PC-3 (cell line): Measurements from ENCODE around the gene TNS3. TPM values are rescaled to one million over a fixed set of nuclear protein-coding genes. Genes with fewer than 3 reads are reported as not detected.

Experiments used
- ATAC-seq: fragments of 200-7000 bp; cut with Tn5 transposase; 2 replicates; pipeline ENCODE4 v1.9.1; 2020; ENCODE audit warnings: mild to moderate bottlenecking, moderate library complexity
- BruUV-seq: library from RNA; stranded (reverse); fragments of 400-500 nt; replicated peaks from 2 replicates; lab custom pipeline; 2021; lab: Mats Ljungman, UMichigan
- CTCF ChIA-PET: fragments of 300-600 bp; sonication (Branson Sonifier 250); formaldehyde crosslinking; loops from one replicate; lab custom pipeline; 2022; ENCODE audit warnings: antibody characterized with exemption; lab: Charles Lee
- POLR2A ChIA-PET: fragments of 300-600 bp; sonication (Branson Sonifier 250); formaldehyde crosslinking; loops from one replicate; lab custom pipeline; 2022; ENCODE audit warnings: antibody characterized with exemption; ENCODE audit not compliant: unreplicated experiment; lab: Charles Lee
- DNase-seq: peaks from one replicate; pipeline ENCODE4 v3.0.0-alpha.2; 2015
- H2AFZ ChIP-seq: fragments of 300-600 bp; sonication (generic); 2 replicates; pipeline ENCODE4 v1.6.0; 2016; ENCODE audit warnings: antibody characterized with exemption, low read length
- H3F3A ChIP-seq: fragments of 300-600 bp; sonication (generic); one replicate; pipeline ENCODE4 v1.6.0; 2017; ENCODE audit warnings: antibody characterized with exemption, low read length, control low read depth, mild to moderate bottlenecking; ENCODE audit not compliant: unreplicated experiment
- H3K27ac ChIP-seq: fragments of 300-600 bp; sonication (generic); 2 replicates; pipeline ENCODE4 v1.5.1; 2016; ENCODE audit warnings: mild to moderate bottlenecking, low read length
- H3K27me3 ChIP-seq: fragments of 300-600 bp; sonication (generic); 2 replicates; pipeline ENCODE4 v1.6.1; 2016; ENCODE audit warnings: low read length, mixed read lengths
- H3K36me3 ChIP-seq: fragments of 300-600 bp; sonication (generic); 2 replicates; pipeline ENCODE4 v1.6.1; 2016; ENCODE audit warnings: low read depth, mixed run types, low read length, mixed read lengths
- H3K4me1 ChIP-seq: fragments of 300-600 bp; sonication (generic); 2 replicates; pipeline ENCODE4 v1.5.1; 2016; ENCODE audit warnings: low read length; ENCODE audit not compliant: insufficient read depth
- H3K4me2 ChIP-seq: fragments of 300-600 bp; sonication (generic); 2 replicates; pipeline ENCODE4 v1.6.0; 2016; ENCODE audit warnings: low read length
- H3K4me3 ChIP-seq: fragments of 300-600 bp; sonication (generic); 2 replicates; pipeline ENCODE4 v1.5.1; 2016; ENCODE audit warnings: mild to moderate bottlenecking, low read length, mixed read lengths
- H3K79me2 ChIP-seq: fragments of 300-600 bp; sonication (generic); 2 replicates; pipeline ENCODE4 v1.6.1; 2017; ENCODE audit warnings: low read length, mixed read lengths
- H3K9ac ChIP-seq: fragments of 300-600 bp; sonication (generic); 2 replicates; pipeline ENCODE4 v1.6.0; 2016; ENCODE audit warnings: mild to moderate bottlenecking, low read length
- H3K9me2 ChIP-seq: fragments of 300-600 bp; sonication (generic); replicated peaks from 2 replicates; pipeline ENCODE4 v1.6.1; 2016; ENCODE audit warnings: mixed run types, low read length, mixed read lengths
- H3K9me3 ChIP-seq: fragments of 300-600 bp; sonication (generic); 2 replicates; pipeline ENCODE4 v1.6.1; 2016; ENCODE audit warnings: low read length, mixed read lengths
- H4K20me1 ChIP-seq: fragments of 300-600 bp; sonication (generic); 2 replicates; pipeline ENCODE4 v1.6.1; 2016; ENCODE audit warnings: low read length, mixed read lengths
- EZH2 ChIP-seq: fragments of 300-600 bp; sonication (generic); IDR thresholded peaks from one replicate; pipeline ENCODE4 v1.6.1; 2017; ENCODE audit warnings: antibody characterized with exemption, mild to moderate bottlenecking, low read length; ENCODE audit not compliant: unreplicated experiment
- EZH2phosphoT487 ChIP-seq: fragments of 300-600 bp; sonication (generic); IDR thresholded peaks from 2 replicates; pipeline ENCODE4 v1.6.1; 2018; ENCODE audit warnings: mild to moderate bottlenecking, antibody characterized with exemption, low read length, borderline replicate concordance
- intact Hi-C: fragments of 100-400 bp; cut with micrococcal nuclease; formaldehyde crosslinking; loops from 2 replicates; pipeline ENCODE4 v1.9.0; 2023
- total RNA-seq: library from RNA; depleted of rRNA; stranded (reverse); fragments of >200 nt; gene quantifications from 2 replicates; pipeline ENCODE4 v1.2.3, GENCODE V29; 2014
- TF ChIP-seq, protein P1 (sequence below): fragments of 300-600 bp; sonication (generic); conservative IDR thresholded peaks from 2 replicates; pipeline ENCODE4 v1.5.1; 2017; ENCODE audit warnings: antibody characterized with exemption, low read depth, mild to moderate bottlenecking, low read length

Gene TNS3
- total RNA-seq, 1 experiment from 2014 or later = 72.3 TPM

DNA sequence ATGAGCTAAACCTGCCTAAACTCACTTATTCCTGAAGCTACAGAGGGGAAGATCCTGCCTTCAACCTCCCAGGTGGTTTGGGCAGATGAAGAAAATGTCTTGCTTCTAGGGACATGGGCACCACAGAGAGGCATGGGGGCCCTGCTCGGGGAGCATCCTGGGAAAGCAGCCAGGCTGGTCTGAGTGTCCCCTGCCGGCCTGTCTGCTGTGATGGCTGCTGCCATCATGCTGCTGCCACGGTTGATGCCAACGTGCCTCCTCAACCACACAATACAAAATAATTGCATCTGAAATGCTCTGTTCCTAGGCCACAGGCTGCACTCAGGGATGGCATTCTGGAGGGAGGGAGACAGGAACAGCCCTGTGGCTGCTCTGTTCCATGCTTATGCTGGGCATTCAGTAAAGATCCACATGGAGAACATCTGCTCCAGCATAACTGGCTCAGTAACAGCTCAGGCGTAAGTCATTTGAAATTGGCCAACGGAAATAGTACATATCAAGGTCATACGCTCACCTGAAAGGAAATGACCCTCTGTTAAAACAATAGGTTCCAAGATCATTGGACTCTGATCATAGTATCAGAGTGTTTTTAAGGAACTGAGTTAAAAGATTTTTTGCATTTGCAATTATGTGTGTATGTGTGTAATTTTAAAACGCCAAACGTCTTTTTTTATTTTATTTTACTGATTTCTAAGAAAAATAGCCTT, 299.0 kb downstream of the TNS3 start:
- Histone ChIP-seq H3K9me3 (no peaks in the 10 kb centered on the region), H3F3A (no peaks in the 10 kb centered on the region), H3K79me2 (no peaks in the 10 kb centered on the region), H3K9me2 (no peaks in the 10 kb centered on the region), H3K4me3 (no peak overlapping the region), H3K27ac (no peak overlapping the region), H3K4me2 (no peak overlapping the region), H4K20me1 (no peaks in the 10 kb centered on the region), H3K4me1 (peaks cover 9% of the 10 kb centered on the region; the same call in 1 of the 2 replicates), H3K9ac (no peak overlapping the region), H3K27me3 (no peaks in the 10 kb centered on the region), H3K36me3 (peaks cover 69% of the 10 kb centered on the region), H2AFZ (no peak overlapping the region)
- POLR2A ChIA-PET = no interaction called here
- intact Hi-C loops = no loop called here
- TF ChIP-seq EZH2 = no peak
- no peak for TF ChIP-seq EZH2phosphoT487
- TF ChIP-seq, protein P1, sequence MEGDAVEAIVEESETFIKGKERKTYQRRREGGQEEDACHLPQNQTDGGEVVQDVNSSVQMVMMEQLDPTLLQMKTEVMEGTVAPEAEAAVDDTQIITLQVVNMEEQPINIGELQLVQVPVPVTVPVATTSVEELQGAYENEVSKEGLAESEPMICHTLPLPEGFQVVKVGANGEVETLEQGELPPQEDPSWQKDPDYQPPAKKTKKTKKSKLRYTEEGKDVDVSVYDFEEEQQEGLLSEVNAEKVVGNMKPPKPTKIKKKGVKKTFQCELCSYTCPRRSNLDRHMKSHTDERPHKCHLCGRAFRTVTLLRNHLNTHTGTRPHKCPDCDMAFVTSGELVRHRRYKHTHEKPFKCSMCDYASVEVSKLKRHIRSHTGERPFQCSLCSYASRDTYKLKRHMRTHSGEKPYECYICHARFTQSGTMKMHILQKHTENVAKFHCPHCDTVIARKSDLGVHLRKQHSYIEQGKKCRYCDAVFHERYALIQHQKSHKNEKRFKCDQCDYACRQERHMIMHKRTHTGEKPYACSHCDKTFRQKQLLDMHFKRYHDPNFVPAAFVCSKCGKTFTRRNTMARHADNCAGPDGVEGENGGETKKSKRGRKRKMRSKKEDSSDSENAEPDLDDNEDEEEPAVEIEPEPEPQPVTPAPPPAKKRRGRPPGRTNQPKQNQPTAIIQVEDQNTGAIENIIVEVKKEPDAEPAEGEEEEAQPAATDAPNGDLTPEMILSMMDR = no peak
- ATAC-seq = no peak
- CTCF ChIA-PET = no interaction called here
- BruUV-seq = no TSS peak
- no peak for DNase-seq

GRCh38 chr7:47281966-47282643, 299.8 kb downstream of the TNS3 start:
- POLR2A ChIA-PET = no interaction called here
- H3K36me3 ChIP-seq = peaks cover 61% of the 10 kb centered on the region
- no peaks in the 10 kb centered on the region for H3K9me3 ChIP-seq
- peaks cover 9% of the 10 kb centered on the region; the same call in 1 of the 2 replicates for H3K4me1 ChIP-seq
- H3F3A ChIP-seq = no peaks in the 10 kb centered on the region
- no peak overlapping the region for H3K4me3 ChIP-seq
- no peak for ATAC-seq
- H3K27me3 ChIP-seq = no peaks in the 10 kb centered on the region
- H4K20me1 ChIP-seq = no peaks in the 10 kb centered on the region
- H3K79me2 ChIP-seq = no peaks in the 10 kb centered on the region
- TF ChIP-seq, protein P1 = no peak
- intact Hi-C loops = no loop called here
- H2AFZ ChIP-seq = no peak overlapping the region
- CTCF ChIA-PET = no interaction called here
- no peak overlapping the region for H3K27ac ChIP-seq
- BruUV-seq = no TSS peak
- H3K4me2 ChIP-seq = no peak overlapping the region
- H3K9me2 ChIP-seq = no peaks in the 10 kb centered on the region
- H3K9ac ChIP-seq = no peak overlapping the region
- DNase-seq = no peak

DNA sequence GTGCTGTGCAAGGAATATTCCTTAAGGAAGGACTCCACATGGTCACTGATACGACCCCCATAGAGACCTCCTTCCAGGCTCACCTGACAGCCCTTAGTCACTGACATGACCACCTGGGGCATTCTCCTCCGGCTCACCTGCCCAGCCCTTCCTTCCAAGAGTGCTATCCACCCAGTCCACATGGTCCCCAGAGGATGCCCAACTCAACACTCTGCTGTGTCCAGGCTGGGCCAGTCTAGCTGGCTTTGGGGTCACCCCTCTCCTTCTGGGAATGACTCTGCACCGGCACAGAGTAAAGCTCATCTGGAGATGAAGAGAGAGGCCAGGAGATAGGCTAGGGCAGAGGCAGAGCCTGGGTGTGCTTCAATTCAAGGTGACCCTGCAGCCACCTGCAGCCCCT, 300.8 kb downstream of the TNS3 start:
- no peak for TF ChIP-seq EZH2
- TF ChIP-seq EZH2phosphoT487 = no peak
- TF ChIP-seq, protein P1 = no peak
- CTCF ChIA-PET = no interaction called here
- ATAC-seq = no peak

More for the DNA sequence above, 300.8 kb downstream of the TNS3 start:
- no peaks in the 10 kb centered on the region for H3K9me2 ChIP-seq
- H3F3A ChIP-seq = no peaks in the 10 kb centered on the region
- H2AFZ ChIP-seq = no peak overlapping the region
- no peak overlapping the region for H3K27ac ChIP-seq
- H3K4me1 ChIP-seq = peaks cover 9% of the 10 kb centered on the region; the same call in 1 of the 2 replicates
- no peak overlapping the region for H3K9ac ChIP-seq
- no peaks in the 10 kb centered on the region for H3K27me3 ChIP-seq
- no TSS peak for BruUV-seq
- H3K4me2 ChIP-seq = no peak overlapping the region
- DNase-seq = no peak
- no peaks in the 10 kb centered on the region for H3K79me2 ChIP-seq
- no peaks in the 10 kb centered on the region for H3K9me3 ChIP-seq
- POLR2A ChIA-PET = no interaction called here
- no peaks in the 10 kb centered on the region for H4K20me1 ChIP-seq
- H3K36me3 ChIP-seq = peaks cover 58% of the 10 kb centered on the region
- intact Hi-C loops = no loop called here
- H3K4me3 ChIP-seq = no peak overlapping the region
